ENCODE data around the gene LGALS3BP.

LGALS3BP gene

GRCh38 chr17:78999056-78999768 is 19.5 kb upstream of the LGALS3BP start:
- DNase-seq (ENCODE audit: low read depth), result no peak

GRCh38 chr17:78998311-78999055 is 18.8 kb upstream of the LGALS3BP start:
- DNase-seq (ENCODE audit: low read depth), result no peak

- no peak for DNase-seq (ENCODE audit: low read depth)
Observed at GRCh38 chr17:78997881-78998280, 18.2 kb upstream of the LGALS3BP start.

- DNase-seq (ENCODE audit: low read depth), result no peak
Observed at GRCh38 chr17:78997231-78997741, 17.6 kb upstream of the LGALS3BP start.

GRCh38 chr17:78996781-78997201 is 17.1 kb upstream of the LGALS3BP start:
- no peak for DNase-seq (ENCODE audit: low read depth)

- no peak for DNase-seq (ENCODE audit: low read depth)
Observed at GRCh38 chr17:78995761-78996451, 16.2 kb upstream of the LGALS3BP start.

- DNase-seq (ENCODE audit: low read depth), result no peak
Observed at GRCh38 chr17:78995022-78995760, 15.5 kb upstream of the LGALS3BP start.

GRCh38 chr17:78993981-78994671 is 14.4 kb upstream of the LGALS3BP start:
- no peak for DNase-seq (ENCODE audit: low read depth)

- no peak for DNase-seq (ENCODE audit: low read depth)
Observed at GRCh38 chr17:78993241-78993956, 13.7 kb upstream of the LGALS3BP start.

GRCh38 chr17:78992542-78993212 is 13.0 kb upstream of the LGALS3BP start:
- DNase-seq (ENCODE audit: low read depth), result no peak

GRCh38 chr17:78991906-78992532 is 12.3 kb upstream of the LGALS3BP start:
- no peak for DNase-seq (ENCODE audit: low read depth)

GRCh38 chr17:78991017-78991738 is 11.5 kb upstream of the LGALS3BP start:
- DNase-seq (ENCODE audit: low read depth), result no peak

- DNase-seq (ENCODE audit: low read depth), result no peak
Observed at GRCh38 chr17:78990349-78991016, 10.8 kb upstream of the LGALS3BP start.

GRCh38 chr17:78988152-78988551 is 8.4 kb upstream of the LGALS3BP start:
- no peak for DNase-seq (ENCODE audit: low read depth)

- no peak for DNase-seq (ENCODE audit: low read depth)
Observed at GRCh38 chr17:78986649-78987328, 7.1 kb upstream of the LGALS3BP start.

GRCh38 chr17:78986048-78986648 is 6.4 kb upstream of the LGALS3BP start:
- no peak for DNase-seq (ENCODE audit: low read depth)

GRCh38 chr17:78985395-78985794 is 5.7 kb upstream of the LGALS3BP start:
- no peak for DNase-seq (ENCODE audit: low read depth)
